Upper lobe of left lung (tissue), 4 donors: ENCODE data around the gene CCL2.
A peak's percentile ranks its signal among the peaks of the same experiment; 100 is the strongest.

Source experiments
- EP300 ChIP-seq, 4 donors: sonication (generic); formaldehyde crosslinking; IDR thresholded peaks; one replicate each; pipeline ENCODE4 v1.5.1; 2017; ENCODE audit warnings: antibody characterized with exemption in 4 of 4, control low read depth in 2 of 4
- POLR2A ChIP-seq, 4 donors: fragments of 450-650 bp; IDR thresholded peaks; one replicate each; pipeline ENCODE4 v1.5.1; 2016 to 2017; ENCODE audit warnings: antibody characterized with exemption in 4 of 4, mild to moderate bottlenecking in 2 of 4

DNA sequence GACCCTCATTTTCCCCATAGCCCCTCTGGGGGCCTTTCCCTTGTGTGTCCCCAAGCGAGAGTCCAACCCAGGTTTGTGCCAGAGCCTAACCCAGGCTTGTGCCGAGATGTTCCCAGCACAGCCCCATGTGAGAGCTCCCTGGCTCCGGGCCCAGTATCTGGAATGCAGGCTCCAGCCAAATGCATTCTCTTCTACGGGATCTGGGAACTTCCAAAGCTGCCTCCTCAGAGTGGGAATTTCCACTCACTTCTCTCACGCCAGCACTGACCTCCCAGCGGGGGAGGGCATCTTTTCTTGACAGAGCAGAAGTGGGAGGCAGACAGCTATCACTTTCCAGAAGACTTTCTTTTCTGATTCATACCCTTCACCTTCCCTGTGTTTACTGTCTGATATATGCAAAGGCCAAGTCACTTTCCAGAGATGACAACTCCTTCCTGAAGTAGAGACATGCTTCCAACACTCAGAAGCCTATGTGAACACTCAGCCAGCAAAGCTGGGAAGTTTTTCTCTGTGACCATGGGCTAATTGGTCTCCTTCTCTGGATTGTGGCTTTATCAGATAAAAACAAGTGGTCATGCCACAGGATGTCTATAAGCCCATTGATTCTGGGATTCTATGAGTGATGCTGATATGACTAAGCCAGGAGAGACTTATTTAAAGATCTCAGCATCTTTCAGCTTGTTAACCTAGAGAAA, 2.5 kb upstream of the CCL2 start:
- TF ChIP-seq POLR2A (IDR thresholded peaks at IDR 0.05): no peak
- TF ChIP-seq EP300 (IDR thresholded peaks at IDR 0.05): peak in 3 of 4 donors; percentile 8 to 94 (median 78)
